Stimulated activated CD8-positive, alpha-beta memory T cell treated with anti-CD3 and anti-CD28 coated beads, Interleukin-15, amount 100 ng/mL, for 4 hours (primary cell): ENCODE data around the gene KCNMA1.

ENCODE experiments used
- DNase-seq, 2 donors: peaks; one replicate each; pipeline ENCODE4 v3.0.0-alpha.2; 2020; ENCODE audit warnings: low read depth in 2 of 2

KCNMA1 gene

GRCh38 chr10:77510294-77510693 is 127.3 kb downstream of the KCNMA1 start:
- DNase-seq = no peak

DNA sequence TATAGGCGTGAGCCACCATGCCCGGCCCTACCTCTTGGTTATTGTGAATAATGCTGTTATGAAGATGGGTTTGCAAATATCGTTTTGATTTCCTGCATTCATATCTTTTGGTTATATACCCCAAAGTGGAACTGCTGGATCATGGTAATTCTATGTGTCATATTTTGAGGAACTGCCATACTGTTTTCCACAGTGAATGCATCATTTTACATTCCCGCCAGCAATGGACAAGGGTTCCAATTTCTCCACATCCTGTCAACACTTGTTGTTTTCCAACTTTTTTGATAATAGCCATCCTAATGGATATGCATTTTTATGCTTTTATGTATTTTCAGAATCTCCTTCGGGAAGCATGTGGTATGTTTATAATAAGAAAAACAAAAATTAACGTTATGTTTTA is 128.2 kb downstream of the KCNMA1 start:
- no peak for DNase-seq

- DNase-seq = no peak
These were observed 130.2 kb downstream of the KCNMA1 start for GRCh38 chr10:77507291-77507880.

GRCh38 chr10:77506517-77507200 is 130.9 kb downstream of the KCNMA1 start:
- no peak for DNase-seq

DNA sequence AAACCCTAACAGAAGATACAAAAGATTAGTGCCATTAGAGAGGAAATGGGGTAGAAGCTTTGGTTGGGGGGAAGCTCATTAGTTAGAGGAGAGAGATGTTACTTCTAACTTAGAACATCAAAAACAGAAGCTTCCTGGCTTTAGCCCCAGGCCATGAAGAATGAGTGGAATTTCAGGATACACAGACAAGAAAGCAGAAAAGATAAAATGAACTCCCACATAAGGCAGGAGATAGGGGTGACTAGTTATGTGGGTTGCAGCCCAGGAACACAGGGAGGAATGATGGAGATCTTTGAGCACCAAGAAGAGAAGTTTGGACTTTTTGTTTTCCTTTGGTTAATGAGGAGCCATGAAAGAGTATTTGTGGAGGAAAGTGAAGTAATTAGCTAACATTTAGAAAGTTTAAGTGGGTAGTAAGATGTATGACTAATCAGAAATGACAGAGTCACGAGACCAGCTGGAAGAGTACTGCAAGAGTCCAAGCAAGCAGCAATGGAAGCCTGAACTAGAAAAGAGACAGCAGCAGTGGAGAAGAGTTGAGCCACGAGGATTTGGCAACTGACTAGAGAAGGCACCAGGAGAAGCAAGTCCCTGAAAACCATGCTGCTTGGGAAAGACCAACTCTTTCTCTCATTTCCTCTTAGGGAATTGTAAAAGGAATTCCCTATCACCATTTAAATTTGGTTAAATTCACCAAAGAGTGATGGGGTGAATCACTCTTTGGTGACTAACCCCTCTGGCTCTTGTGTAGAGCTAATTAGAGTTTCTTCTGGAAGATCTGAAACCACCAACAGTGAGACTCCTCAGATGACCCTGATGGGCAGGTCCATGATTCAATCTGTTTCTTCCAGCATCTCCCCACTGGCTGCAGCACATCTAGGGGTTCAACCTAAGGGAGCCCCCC is 131.9 kb downstream of the KCNMA1 start:
- DNase-seq = no peak

GRCh38 chr10:77504873-77505257 is 132.7 kb downstream of the KCNMA1 start:
- no peak for DNase-seq

- no peak for DNase-seq
These were observed 133.3 kb downstream of the KCNMA1 start for GRCh38 chr10:77504196-77504872.

DNA sequence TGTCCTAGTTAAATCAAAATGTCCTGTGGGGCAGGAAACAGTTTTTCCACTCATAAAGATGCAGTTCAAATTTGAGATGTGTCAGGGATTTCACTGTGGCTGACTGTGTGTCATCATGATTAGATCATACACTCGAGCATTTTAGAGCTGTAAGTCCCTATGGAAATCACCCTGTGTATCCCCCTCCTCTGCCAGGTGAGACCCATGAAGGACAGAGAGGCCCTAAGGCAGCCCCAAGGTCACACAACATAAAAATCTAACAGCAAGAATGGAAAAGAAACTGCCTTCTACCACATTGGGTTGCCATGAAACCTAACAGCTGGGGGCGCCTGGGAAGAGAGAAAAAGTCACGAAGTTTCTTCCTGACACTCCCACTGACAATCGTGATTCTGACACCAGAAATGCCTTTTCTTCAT is 135.8 kb downstream of the KCNMA1 start:
- no peak for DNase-seq

- no peak for DNase-seq
These were observed 136.3 kb downstream of the KCNMA1 start for GRCh38 chr10:77501152-77501845.

DNA sequence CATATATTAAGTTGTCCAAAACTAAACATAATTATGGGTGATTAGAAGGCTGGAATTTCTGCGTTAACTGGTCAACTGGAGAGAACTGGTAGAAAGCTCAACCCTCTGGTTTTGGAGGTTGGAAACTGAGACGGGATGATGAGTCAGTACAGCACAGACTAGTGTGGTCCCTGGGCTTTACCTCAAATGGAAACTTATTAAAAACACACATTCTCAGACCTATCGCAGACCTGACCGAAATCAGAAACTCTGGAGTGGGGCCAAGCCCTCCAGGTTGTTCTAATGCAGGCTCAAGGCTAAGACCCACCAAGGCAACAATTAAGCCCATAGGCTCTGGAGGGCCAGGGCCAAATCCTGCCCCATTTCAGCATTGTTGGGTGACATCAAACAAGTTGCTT is 136.9 kb downstream of the KCNMA1 start:
- no peak for DNase-seq

GRCh38 chr10:77498829-77499228 is 138.8 kb downstream of the KCNMA1 start:
- no peak for DNase-seq

GRCh38 chr10:77498210-77498609 is 139.4 kb downstream of the KCNMA1 start:
- DNase-seq = no peak

GRCh38 chr10:77497748-77498147 is 139.9 kb downstream of the KCNMA1 start:
- DNase-seq = no peak

GRCh38 chr10:77496941-77497420 is 140.6 kb downstream of the KCNMA1 start:
- no peak for DNase-seq

GRCh38 chr10:77494756-77495541 is 142.7 kb downstream of the KCNMA1 start:
- DNase-seq = no peak

GRCh38 chr10:77494327-77494726 is 143.3 kb downstream of the KCNMA1 start:
- no peak for DNase-seq

DNA sequence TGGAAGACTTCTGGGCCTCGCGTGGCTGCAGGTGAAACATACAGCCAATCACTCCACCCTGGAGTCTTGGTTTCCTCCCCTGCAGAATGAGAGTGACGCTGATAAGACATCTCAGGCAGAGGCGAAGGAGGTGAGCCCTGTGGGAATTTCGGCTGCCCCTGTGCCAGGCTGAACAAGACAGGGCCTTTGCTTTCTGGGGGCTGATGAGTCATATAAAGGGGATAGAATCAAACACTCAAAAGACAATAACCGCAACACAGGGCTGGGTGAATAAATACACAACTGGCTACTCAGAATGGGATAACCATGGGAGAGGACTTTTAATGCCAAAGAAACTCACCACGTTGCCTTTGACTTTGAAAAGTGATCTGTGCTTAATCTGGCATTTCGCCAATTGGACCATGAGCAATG is 143.8 kb downstream of the KCNMA1 start:
- no peak for DNase-seq

DNA sequence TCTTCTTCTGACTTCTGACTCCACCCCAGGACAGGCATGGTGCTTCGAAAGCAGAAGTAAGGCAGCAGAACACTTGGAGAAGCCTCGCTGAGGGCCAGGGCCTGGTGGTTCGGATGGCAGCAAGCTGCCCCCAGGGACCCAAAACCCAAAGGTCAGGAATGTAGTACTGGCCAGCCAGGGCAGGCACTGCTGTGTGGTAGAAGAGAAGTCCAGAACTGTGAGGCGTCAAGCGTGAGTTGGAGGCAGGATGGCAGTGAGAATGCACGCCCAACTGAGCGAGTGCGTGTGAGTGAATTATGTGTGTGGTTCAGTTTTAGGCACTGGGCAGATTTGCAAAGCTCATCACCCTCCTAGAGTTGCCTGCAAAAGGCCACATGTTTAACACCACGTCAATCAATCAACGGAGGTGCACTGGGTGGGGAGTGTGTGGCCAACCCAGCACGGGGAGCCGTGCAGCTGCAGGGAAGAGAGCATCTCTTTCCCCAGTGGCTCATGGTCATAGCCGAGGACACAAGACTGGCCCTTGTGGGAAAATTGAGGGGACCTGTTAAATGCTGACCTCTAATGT is 144.3 kb downstream of the KCNMA1 start:
- no peak for DNase-seq

DNA sequence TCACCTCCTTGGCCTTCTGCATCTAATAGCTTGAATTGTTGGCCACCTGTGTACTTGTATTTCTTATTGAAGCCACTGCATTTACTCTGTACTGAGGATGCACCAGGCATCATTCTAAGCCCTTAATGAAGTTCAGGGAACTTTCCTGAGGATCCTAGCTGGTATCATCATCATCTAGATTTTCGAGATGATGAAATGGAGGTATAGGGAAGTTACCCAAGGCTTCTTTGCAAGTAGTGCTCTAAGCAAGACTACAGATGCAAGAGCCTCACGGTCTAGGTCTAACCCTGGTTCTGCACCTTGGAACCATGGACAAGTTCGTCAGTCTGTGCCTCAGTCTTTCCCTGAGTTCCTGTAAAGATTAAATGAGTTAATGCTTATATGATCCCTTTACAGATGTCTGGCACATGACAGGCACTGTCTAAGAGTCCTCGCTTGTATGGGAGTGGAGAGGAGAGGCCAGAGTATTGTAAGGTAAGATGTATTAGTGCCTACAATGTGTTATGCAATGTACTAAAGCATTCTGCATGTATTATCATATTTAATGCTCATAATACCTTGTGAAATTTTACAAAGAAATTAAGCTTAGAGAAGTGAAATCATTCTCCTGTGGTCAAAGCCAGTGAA is 145.1 kb downstream of the KCNMA1 start:
- no peak for DNase-seq
